HepG2 (cell line): ENCODE data around the gene ADCY7. TPM values are rescaled to one million over a fixed set of nuclear protein-coding genes. Genes with fewer than 3 reads are reported as not detected.

Source experiments
- CBX1 ChIP-seq: IDR thresholded peaks from one replicate; pipeline ENCODE4 v1.6.1; 2016; ENCODE audit warnings: antibody characterized with exemption, low read depth
- ESRRA ChIP-seq: sonication (generic); formaldehyde crosslinking; IDR thresholded peaks from 2 replicates; pipeline ENCODE4 v1.5.1; 2020; ENCODE audit warnings: mild to moderate bottlenecking, low read depth, missing genetic modification reagents
- GFI1 ChIP-seq: sonication (generic); formaldehyde crosslinking; IDR thresholded peaks from 2 replicates; pipeline ENCODE4 v1.5.0; 2020; ENCODE audit warnings: missing genetic modification reagents, mild to moderate bottlenecking, borderline replicate concordance
- HMG20B ChIP-seq: conservative IDR thresholded peaks from 2 replicates; pipeline ENCODE4 v1.6.1; 2016; ENCODE audit warnings: missing genetic modification reagents, missing compliant biosample characterization
- MBNL3 ChIP-seq: fragments of 250-450 bp; sonication (Bioruptor Pico); conservative IDR thresholded peaks from 2 replicates; pipeline ENCODE4 v1.8.0; 2022; ENCODE audit warnings: mild to moderate bottlenecking, inconsistent platforms
- NR2C2 ChIP-seq: sonication (generic); formaldehyde crosslinking; IDR thresholded peaks from 2 replicates; pipeline ENCODE4 v1.4.0; 2020; ENCODE audit warnings: missing genetic modification reagents, mild to moderate bottlenecking, moderate library complexity, borderline replicate concordance
- PPARG ChIP-seq: conservative IDR thresholded peaks from 2 replicates; pipeline ENCODE4 v1.6.1; 2016; ENCODE audit warnings: missing biosample characterization, missing genetic modification reagents
- TARDBP ChIP-seq: sonication (generic); formaldehyde crosslinking; IDR thresholded peaks from 2 replicates; pipeline ENCODE4 v1.8.0; 2022; ENCODE audit warnings: mild to moderate bottlenecking, missing genetic modification reagents
- ZBTB40 ChIP-seq, 2 experiments: fragments of 450-650 bp in 1 of 2; sonication (generic) in 1 of 2; formaldehyde crosslinking in 1 of 2; IDR thresholded peaks; 2 replicates each; pipeline versions ENCODE4 v1.6.1 to v1.8.0; 2016 to 2022; ENCODE audit warnings: antibody characterized with exemption in 1 of 2, mild to moderate bottlenecking in 1 of 2, missing genetic modification reagents in 1 of 2
- ZNF230 ChIP-seq: sonication (generic); formaldehyde crosslinking; IDR thresholded peaks from 2 replicates; pipeline ENCODE4 v1.4.0; 2020; ENCODE audit warnings: mild to moderate bottlenecking, missing genetic modification reagents
- ZNF253 ChIP-seq: sonication (generic); formaldehyde crosslinking; IDR thresholded peaks from 2 replicates; pipeline ENCODE4 v1.8.0; 2022; ENCODE audit warnings: mild to moderate bottlenecking, missing genetic modification reagents, borderline replicate concordance
- ZNF484 ChIP-seq: sonication (generic); formaldehyde crosslinking; IDR thresholded peaks from 2 replicates; pipeline ENCODE4 v1.5.1; 2020; ENCODE audit warnings: mild to moderate bottlenecking, low read depth, missing genetic modification reagents, borderline replicate concordance
- ZNF570 ChIP-seq: sonication (generic); formaldehyde crosslinking; IDR thresholded peaks from 2 replicates; pipeline ENCODE4 v1.4.0; 2020; ENCODE audit warnings: mild to moderate bottlenecking, missing genetic modification reagents, borderline replicate concordance
- ZNF75D ChIP-seq: sonication (generic); formaldehyde crosslinking; IDR thresholded peaks from 2 replicates; pipeline ENCODE4 v1.8.1; 2023; ENCODE audit warnings: missing genetic modification reagents, mild to moderate bottlenecking, borderline replicate concordance
- polyA plus RNA-seq, 8 experiments: library from polyadenylated mRNA; depleted of rRNA in 3 of 8; stranded (reverse) in 7 of 8; unstranded in 1 of 8; fragments of >200 nt; fragmentation: Illumina TruSeq in 4 of 8; extraction: Trizol in 4 of 8; gene quantifications; 2 replicates each; pipeline versions ENCODE4 v1.2.1 to v1.2.3, GENCODE V29; 2011 to 2016; ENCODE audit warnings: low read depth in 4 of 8, missing spikeins in 1 of 8, mixed read lengths in 1 of 8; ENCODE audit not compliant: insufficient read depth in 1 of 8
- total RNA-seq, 5 experiments: library from RNA; depleted of rRNA; stranded (reverse); fragments of >200 nt; fragmentation: Illumina TruSeq; extraction: Trizol; gene quantifications; 2 replicates each; pipeline ENCODE4 v1.2.3, GENCODE V29; 2016; ENCODE audit warnings: low read depth in 1 of 5
- TF ChIP-seq, protein P1 (sequence below): sonication (generic); formaldehyde crosslinking; IDR thresholded peaks from 2 replicates; pipeline ENCODE4 v1.5.1; 2020; ENCODE audit warnings: missing genetic modification reagents, mild to moderate bottlenecking, borderline replicate concordance
- TF ChIP-seq, protein P2 (sequence below): sonication (generic); formaldehyde crosslinking; IDR thresholded peaks from 2 replicates; pipeline ENCODE4 v1.4.0; 2020; ENCODE audit warnings: mild to moderate bottlenecking, missing genetic modification reagents

The ADCY7 gene
- total and polyA plus RNA-seq, 2 of the 13 experiments (the other 11 are each of a cell fraction or from before 2014, with no cell fraction given), result 2.2 to 4.3 TPM

DNA sequence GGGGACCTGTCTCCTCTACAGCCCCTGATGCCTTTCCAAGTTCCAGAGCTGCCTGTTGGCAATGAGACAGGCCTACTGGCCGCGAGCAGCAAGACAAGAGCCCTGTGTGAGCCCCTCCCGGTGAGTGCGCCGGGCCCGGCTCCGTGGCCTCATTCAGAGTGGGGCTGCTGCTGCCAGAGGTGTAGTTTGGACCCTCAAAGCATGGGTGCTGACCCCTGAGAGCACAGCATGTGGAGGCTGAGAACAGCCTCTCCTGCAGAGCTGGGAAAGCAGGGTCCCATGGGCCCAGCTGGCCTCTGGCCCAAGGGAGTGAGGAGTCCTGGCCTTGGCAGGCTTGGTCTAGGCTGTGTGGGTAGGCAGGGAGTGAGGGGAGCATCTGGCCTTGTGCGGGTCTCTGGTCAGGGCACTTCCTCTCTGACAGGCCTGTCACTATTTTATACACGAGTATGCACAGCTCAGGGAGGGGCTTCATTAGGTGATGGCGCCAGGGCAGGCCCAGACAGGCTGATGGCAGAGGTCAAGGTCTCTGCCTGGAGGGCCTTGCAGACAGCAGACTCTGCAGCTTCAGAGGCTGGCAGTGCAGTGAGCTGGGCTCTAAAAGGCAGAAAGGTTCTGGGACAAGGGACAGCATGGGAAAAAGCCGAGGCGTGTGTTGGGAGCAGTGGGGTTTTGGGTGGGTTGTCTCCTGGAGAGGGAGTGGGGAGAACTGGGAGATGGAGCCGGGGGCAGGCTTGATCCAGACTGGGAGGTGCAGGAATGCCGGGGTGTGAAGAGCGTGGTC is 43.4 kb downstream of the ADCY7 start (continued):
- TF ChIP-seq ZNF75D (CRISPR knock-in tag) (no peak), ZNF253 (no peak), ZNF484 (CRISPR knock-in tag) (no peak), ESRRA (CRISPR knock-in tag) (peak; percentile 56; the same call in 1 of the 2 replicates), PPARG (no peak), GFI1 (no peak), HMG20B (0 out of 2 replicates have a peak, but pooled peaks have one; percentile 17), TARDBP (CRISPR knock-in tag) (0 out of 2 replicates have a peak, but pooled peaks have one; percentile 8), NR2C2 (CRISPR knock-in tag) (peak; percentile 73; the same call in 1 of the 2 replicates), MBNL3 (no peak), ZNF570 (CRISPR knock-in tag) (no peak), CBX1 (no peak), ZBTB40 (IDR thresholded peaks at IDR 0.05) (no peak), ZBTB40 (CRISPR knock-in tag; IDR thresholded peaks at IDR 0.05) (0 out of 2 replicates have a peak, but pooled peaks have one; percentile 49), ZNF230 (CRISPR knock-in tag) (no peak)
- TF ChIP-seq, protein P1, sequence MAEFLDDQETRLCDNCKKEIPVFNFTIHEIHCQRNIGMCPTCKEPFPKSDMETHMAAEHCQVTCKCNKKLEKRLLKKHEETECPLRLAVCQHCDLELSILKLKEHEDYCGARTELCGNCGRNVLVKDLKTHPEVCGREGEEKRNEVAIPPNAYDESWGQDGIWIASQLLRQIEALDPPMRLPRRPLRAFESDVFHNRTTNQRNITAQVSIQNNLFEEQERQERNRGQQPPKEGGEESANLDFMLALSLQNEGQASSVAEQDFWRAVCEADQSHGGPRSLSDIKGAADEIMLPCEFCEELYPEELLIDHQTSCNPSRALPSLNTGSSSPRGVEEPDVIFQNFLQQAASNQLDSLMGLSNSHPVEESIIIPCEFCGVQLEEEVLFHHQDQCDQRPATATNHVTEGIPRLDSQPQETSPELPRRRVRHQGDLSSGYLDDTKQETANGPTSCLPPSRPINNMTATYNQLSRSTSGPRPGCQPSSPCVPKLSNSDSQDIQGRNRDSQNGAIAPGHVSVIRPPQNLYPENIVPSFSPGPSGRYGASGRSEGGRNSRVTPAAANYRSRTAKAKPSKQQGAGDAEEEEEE (CRISPR knock-in tag), result no peak
- TF ChIP-seq, protein P2, sequence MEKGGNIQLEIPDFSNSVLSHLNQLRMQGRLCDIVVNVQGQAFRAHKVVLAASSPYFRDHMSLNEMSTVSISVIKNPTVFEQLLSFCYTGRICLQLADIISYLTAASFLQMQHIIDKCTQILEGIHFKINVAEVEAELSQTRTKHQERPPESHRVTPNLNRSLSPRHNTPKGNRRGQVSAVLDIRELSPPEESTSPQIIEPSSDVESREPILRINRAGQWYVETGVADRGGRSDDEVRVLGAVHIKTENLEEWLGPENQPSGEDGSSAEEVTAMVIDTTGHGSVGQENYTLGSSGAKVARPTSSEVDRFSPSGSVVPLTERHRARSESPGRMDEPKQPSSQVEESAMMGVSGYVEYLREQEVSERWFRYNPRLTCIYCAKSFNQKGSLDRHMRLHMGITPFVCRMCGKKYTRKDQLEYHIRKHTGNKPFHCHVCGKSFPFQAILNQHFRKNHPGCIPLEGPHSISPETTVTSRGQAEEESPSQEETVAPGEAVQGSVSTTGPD, result no peak
